Measurements from ENCODE around the gene P3H4. TPM values are rescaled to one million over a fixed set of nuclear protein-coding genes. Genes with fewer than 3 reads are reported as not detected.
A peak's percentile ranks its signal among the peaks of the same experiment; 100 is the strongest.

P3H4 gene
- total RNA-seq, 1 experiment from 2014 or later: 24.0 TPM

DNA sequence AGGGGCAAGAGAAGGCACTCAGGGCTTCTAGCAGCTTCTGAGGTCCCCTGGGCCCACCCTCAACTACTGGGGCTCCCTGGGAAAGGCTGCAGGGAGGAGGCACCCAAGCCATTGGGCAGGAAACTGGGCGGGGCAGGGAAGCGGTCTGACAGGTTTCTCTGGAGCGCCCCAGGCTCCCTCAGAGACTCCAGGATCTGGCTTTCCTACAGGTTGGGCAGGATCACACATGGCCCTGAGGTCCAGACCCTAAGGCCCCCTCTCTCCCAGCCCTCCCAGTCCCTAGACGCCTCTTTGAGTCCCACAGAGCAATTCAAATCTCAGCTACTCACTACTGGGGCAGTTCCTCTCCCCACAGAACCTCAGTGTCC, 39.5 kb downstream of the P3H4 start:
- Histone ChIP-seq H2BK120ac (ENCODE audit: low read depth, low read length, poor library complexity, severe bottlenecking) (no peak overlapping the region), H3K4me2 (ENCODE audit: insufficient read depth, insufficient read length, low read length) (no peak overlapping the region), H2BK20ac (ENCODE audit: low read depth, low read length, poor library complexity, severe bottlenecking) (no peak overlapping the region), H3K18ac (ENCODE audit: insufficient read length, low read depth, low read length) (no peak overlapping the region), H3K9ac (ENCODE audit: extremely low read depth, insufficient read length, low read length) (no peak overlapping the region), H3K79me2 (ENCODE audit: insufficient read depth, low read length) (no peaks in the 10 kb centered on the region; the same call in 1 of the 2 replicates), H3K4me1 (ENCODE audit: insufficient read depth, low read length) (peaks cover 7% of the 10 kb centered on the region; the same call in 1 of the 2 replicates), H2BK15ac (ENCODE audit: low read depth, low read length) (no peak overlapping the region), H4K8ac (replicated peaks; ENCODE audit: insufficient read length, low read depth, low read length) (no peak overlapping the region), H3K23me2 (ENCODE audit: insufficient read length, low read depth, low read length, poor library complexity, severe bottlenecking) (no peaks in the 10 kb centered on the region), H2AK5ac (ENCODE audit: insufficient read length, low read length) (no peak overlapping the region), H4K20me1 (ENCODE audit: control insufficient read depth, insufficient read depth, insufficient read length) (no peaks in the 10 kb centered on the region), H3T11ph (ENCODE audit: low read length) (no peak overlapping the region), H4K5ac (ENCODE audit: insufficient read length, low read depth, low read length) (no peak overlapping the region), H3K14ac (ENCODE audit: insufficient read depth, low read length) (no peak overlapping the region), H3K23ac (ENCODE audit: insufficient read length, low read depth, low read length) (no peak overlapping the region), H4K91ac (ENCODE audit: insufficient read length, low read depth, low read length) (no peak overlapping the region), H2BK12ac (ENCODE audit: insufficient read length, low read depth, low read length) (no peak overlapping the region), H3K27me3 (ENCODE audit: insufficient read depth, low read length) (no peaks in the 10 kb centered on the region), H3K56ac (ENCODE audit: insufficient read length, low read depth, low read length) (no peak overlapping the region), H3K9me3 (ENCODE audit: control insufficient read depth, low read depth, low read length) (no peaks in the 10 kb centered on the region), H3K27ac (ENCODE audit: insufficient read length, low read depth, low read length) (no peak overlapping the region), H2BK5ac (ENCODE audit: insufficient read length, low read length) (no peak overlapping the region), H3K4ac (ENCODE audit: low read depth, low read length) (no peak overlapping the region), H3K79me1 (ENCODE audit: insufficient read depth, low read depth, low read length, poor library complexity, severe bottlenecking) (no peaks in the 10 kb centered on the region), H2AFZ (ENCODE audit: low read length) (no peak overlapping the region)
- H3K4me3 Mint-ChIP-seq: no peak overlapping the region; a peak in 1 of 5 replicates
- peak; percentile 89 for DNase-seq
- H3K9me3 Mint-ChIP-seq: no peaks in the 10 kb centered on the region
- H3K4me1 Mint-ChIP-seq: peaks cover 44 to 52% of the 10 kb centered on the region in 2 experiments
- H3K36me3 Mint-ChIP-seq (ENCODE audit: insufficient read depth in 1 of 3, low read depth in 3 of 3): peaks cover 18 to 45% (median 45%) of the 10 kb centered on the region in 3 experiments
- no CpG with 5 or more reads among the region's 4 CpGs for WGBS (ENCODE audit: extremely low coverage, insufficient read length, low lambda C conversion rate)
- peak overlapping the region; percentile 22 to 72 (median 70); a peak in 3 of 7 replicates for H3K27ac Mint-ChIP-seq
- no peaks in the 10 kb centered on the region for H3K27me3 Mint-ChIP-seq (ENCODE audit: low read depth)
- TF ChIP-seq, protein P1, sequence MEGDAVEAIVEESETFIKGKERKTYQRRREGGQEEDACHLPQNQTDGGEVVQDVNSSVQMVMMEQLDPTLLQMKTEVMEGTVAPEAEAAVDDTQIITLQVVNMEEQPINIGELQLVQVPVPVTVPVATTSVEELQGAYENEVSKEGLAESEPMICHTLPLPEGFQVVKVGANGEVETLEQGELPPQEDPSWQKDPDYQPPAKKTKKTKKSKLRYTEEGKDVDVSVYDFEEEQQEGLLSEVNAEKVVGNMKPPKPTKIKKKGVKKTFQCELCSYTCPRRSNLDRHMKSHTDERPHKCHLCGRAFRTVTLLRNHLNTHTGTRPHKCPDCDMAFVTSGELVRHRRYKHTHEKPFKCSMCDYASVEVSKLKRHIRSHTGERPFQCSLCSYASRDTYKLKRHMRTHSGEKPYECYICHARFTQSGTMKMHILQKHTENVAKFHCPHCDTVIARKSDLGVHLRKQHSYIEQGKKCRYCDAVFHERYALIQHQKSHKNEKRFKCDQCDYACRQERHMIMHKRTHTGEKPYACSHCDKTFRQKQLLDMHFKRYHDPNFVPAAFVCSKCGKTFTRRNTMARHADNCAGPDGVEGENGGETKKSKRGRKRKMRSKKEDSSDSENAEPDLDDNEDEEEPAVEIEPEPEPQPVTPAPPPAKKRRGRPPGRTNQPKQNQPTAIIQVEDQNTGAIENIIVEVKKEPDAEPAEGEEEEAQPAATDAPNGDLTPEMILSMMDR (conservative IDR thresholded peaks at IDR 0.05): no peak

Measured in H9 (cell line).